Aorta (tissue), 5 donors: ENCODE results near the gene MTHFR. TPM values are rescaled to one million over a fixed set of nuclear protein-coding genes. Genes with fewer than 3 reads are reported as not detected.

Experiments used
- ATAC-seq: fragments of 200-7000 bp; cut with Tn5 transposase; one replicate; pipeline ENCODE4 v1.9.1; 2022; ENCODE audit warnings: moderate library complexity; ENCODE audit not compliant: low FRiP score
- DNase-seq, 2 donors: peaks; one replicate each; pipeline ENCODE4 v3.0.0-alpha.2; 2020
- H3K27ac ChIP-seq, 2 donors: one replicate each; pipeline ENCODE4 v1.5.1; 2013; ENCODE audit warnings: low read length in 2 of 2, mild to moderate bottlenecking in 2 of 2, moderate library complexity in 2 of 2, control low read depth in 1 of 2, inconsistent platforms in 1 of 2, low read depth in 1 of 2
- H3K27me3 ChIP-seq, 2 donors: one replicate each; pipeline ENCODE4 v1.6.1; 2013; ENCODE audit warnings: control low read depth in 1 of 2, low read length in 1 of 2, mild to moderate bottlenecking in 1 of 2, moderate library complexity in 1 of 2; ENCODE audit not compliant: insufficient read depth in 2 of 2, control insufficient read depth in 1 of 2
- H3K36me3 ChIP-seq, 2 donors: one replicate each; pipeline ENCODE4 v1.6.1; 2013; ENCODE audit warnings: control low read depth in 1 of 2, low read length in 1 of 2, mild to moderate bottlenecking in 1 of 2; ENCODE audit not compliant: insufficient read depth in 2 of 2, control insufficient read depth in 1 of 2
- H3K4me1 ChIP-seq, 2 donors: one replicate each; pipeline ENCODE4 v1.6.1; 2013; ENCODE audit warnings: low read length in 2 of 2, control low read depth in 1 of 2, mild to moderate bottlenecking in 1 of 2, moderate library complexity in 1 of 2; ENCODE audit not compliant: insufficient read depth in 2 of 2, control insufficient read depth in 1 of 2
- H3K4me3 ChIP-seq, 2 donors: one replicate each; pipeline ENCODE4 v1.5.1; 2013; ENCODE audit warnings: low read length in 2 of 2, control low read depth in 1 of 2, mild to moderate bottlenecking in 1 of 2
- H3K9me3 ChIP-seq: one replicate; pipeline ENCODE4 v1.6.1; 2013; ENCODE audit warnings: mild to moderate bottlenecking, low read length; ENCODE audit not compliant: control insufficient read depth
- WGBS, 2 donors: extraction: QIAGEN DNeasy Blood & Tissue Kit; methylation state at CpG; one replicate each; pipeline ENCODE4 v1.1.7; 2013; 5-methylcytosine and 5-hydroxymethylcytosine counted together
- intact Hi-C, 2 donors: fragments of 100-400 bp; cut with DNase I; formaldehyde crosslinking; loops; one replicate each; pipeline versions ENCODE4 v1.14.2 to v1.15.0; 2022
- polyA plus RNA-seq, 2 donors: library from polyadenylated mRNA; stranded (reverse); fragments of 200-250 nt; gene quantifications; one replicate each; pipeline ENCODE4 v1.2.3, GENCODE V29; 2013
- total RNA-seq, 2 donors: library from RNA; stranded (reverse); fragmentation: NEBNext Ultra II Directional; extraction: Animal tissue kit (Norgen Biotek cat#: 25700); gene quantifications; one replicate each; pipeline ENCODE4 v1.2.1, GENCODE V29; 2021
- donor health status: healthy with polysubstance abuse.
- donor health status: Bipolar disorder and iron deficiency.
- donor health status: DM: no; HTN: no; CAD: no.
- donor health status: DM: no; HTN: no; CAD: no.
- donor health status: DM: yes; HTN: yes; CAD: no.

The MTHFR gene
- total and polyA plus RNA-seq, 4 donors = 4.6 to 53.0 (median 27.1) TPM

DNA sequence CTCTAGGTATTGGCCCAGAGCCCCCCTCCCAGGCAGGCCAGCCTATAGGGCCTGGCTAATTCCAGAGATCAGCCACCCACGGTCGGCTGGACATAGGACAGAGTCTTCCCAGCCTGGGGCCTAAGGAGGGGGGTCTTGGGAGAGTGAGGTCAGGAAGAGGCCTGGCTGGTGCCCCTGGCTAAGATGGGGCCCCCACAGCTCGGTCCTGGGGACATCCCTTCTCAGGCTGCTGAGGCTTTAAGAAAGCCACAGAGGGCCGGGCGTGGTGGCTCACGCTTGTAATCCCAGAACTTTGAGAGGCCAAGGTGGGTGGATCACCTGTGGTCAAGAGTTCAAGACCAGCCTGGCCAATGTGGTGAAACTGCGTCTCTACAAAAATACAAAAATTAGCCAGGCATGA is 41.2 kb downstream of the MTHFR start:
- WGBS, 2 donors = 89 to 92% methylated on average over 7 of the region's 7 CpGs
- Histone ChIP-seq H3K4me3 (no peak overlapping the region), H3K27ac (no peak overlapping the region), H3K36me3 (no peaks in the 10 kb centered on the region), H3K4me1 (no peaks in the 10 kb centered on the region), H3K27me3 (no peaks in the 10 kb centered on the region), H3K9me3 (no peaks in the 10 kb centered on the region)
- DNase-seq (peak in 1 of 2 donors; percentile 55), ATAC-seq (no peak)
- intact Hi-C loops = no loop called here

DNA sequence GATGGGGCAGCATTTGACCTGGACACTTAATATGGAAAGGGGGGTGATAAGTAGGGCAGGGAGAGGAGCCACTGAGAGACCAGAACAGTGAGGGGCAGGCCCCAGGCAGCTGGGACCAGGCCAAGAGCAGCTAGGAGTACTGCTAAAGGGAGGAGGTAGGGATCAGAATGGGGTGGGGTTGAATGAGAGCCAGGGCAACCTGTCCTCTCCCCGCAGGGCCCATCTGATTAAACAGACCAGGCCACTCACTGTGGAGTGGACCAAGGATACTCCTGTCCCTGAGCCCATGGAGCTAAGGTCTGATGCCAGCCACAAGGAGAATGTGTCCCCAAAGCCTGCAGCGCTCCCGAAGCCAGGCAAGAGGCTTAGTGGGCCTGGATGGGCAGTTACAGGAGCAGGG is 41.6 kb downstream of the MTHFR start:
- DNase-seq (no peak), ATAC-seq (no peak)
- H3K4me1 ChIP-seq = no peaks in the 10 kb centered on the region
- no peaks in the 10 kb centered on the region for H3K36me3 ChIP-seq
- intact Hi-C loops = no loop called here
- H3K27ac ChIP-seq = no peak overlapping the region
- 92 to 93% methylated on average over 3 of the region's 3 CpGs for WGBS, 2 donors
- H3K27me3 ChIP-seq = no peaks in the 10 kb centered on the region
- H3K4me3 ChIP-seq = no peak overlapping the region
- H3K9me3 ChIP-seq = no peaks in the 10 kb centered on the region

DNA sequence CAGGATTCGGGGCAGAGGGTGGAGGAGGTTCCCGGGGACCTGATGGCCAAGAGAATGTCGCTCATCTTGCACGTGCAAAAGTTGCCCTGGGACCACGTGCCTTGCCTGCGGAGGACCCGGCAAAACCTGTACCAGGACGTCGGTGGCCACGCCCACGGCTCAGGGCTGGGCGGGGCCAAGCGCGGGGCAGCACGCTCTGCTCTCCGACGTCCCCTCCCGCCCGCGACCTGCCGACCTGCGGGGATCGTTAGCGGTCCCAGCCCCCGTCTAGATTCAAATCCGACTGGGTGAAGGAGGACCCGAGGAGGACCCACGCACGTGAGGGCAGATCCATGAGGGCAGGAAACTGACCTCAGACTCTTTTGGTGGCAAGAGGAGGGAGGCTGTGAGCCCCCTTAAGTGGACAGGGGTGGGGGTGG is 43.8 kb downstream of the MTHFR start, which contains the start of gene C1orf167:
C1orf167 (plus strand) TSS at position 206 of the 419 bp plus-strand sequence. CDS start 2,208 bp downstream, outside the sequence.
- Histone ChIP-seq H3K36me3 (no peaks in the 10 kb centered on the region), H3K27ac (no peak within 1 kb of the TSS), H3K4me1 (no peaks in the 10 kb centered on the region), H3K27me3 (no peaks in the 10 kb centered on the region), H3K4me3 (no peak within 1 kb of the TSS), H3K9me3 (no peaks in the 10 kb centered on the region)
- no peak for ATAC-seq
- DNase-seq = no peak
- 5 to 6% methylated on average over 29 of the region's 29 CpGs for WGBS, 2 donors
- intact Hi-C loops = no loop called here

GRCh38 chr1:11761285-11761684 is 44.5 kb downstream of the MTHFR start:
- no peaks in the 10 kb centered on the region for H3K4me1 ChIP-seq
- WGBS, 2 donors = 84 to 95% methylated on average over 6 of the region's 6 CpGs
- no peak for DNase-seq
- no peaks in the 10 kb centered on the region for H3K27me3 ChIP-seq
- no peaks in the 10 kb centered on the region for H3K36me3 ChIP-seq
- no peak for ATAC-seq
- intact Hi-C loops = no loop called here
- H3K27ac ChIP-seq = no peak overlapping the region
- H3K9me3 ChIP-seq = no peaks in the 10 kb centered on the region
- no peak overlapping the region for H3K4me3 ChIP-seq

DNA sequence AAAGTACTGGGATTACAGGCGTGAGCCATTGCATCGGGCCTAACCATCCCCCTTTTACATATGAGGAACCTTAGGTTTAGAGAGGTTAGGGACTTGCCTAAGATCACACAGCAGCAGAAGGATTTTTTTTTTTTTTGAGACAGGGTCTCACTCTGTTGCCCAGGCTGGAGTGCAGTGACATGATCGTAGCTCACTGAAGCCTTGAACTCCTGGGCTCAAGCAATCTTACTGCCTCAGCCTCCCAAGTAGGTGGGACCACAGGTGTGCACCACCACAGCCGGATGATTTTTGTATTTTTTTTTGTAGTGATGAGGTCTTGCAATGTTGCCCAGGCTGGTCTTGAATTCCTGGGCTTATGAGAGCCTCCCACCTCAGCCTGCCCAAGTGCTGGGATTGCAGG is 46.0 kb downstream of the MTHFR start:
- no peak overlapping the region for H3K4me3 ChIP-seq
- ATAC-seq (no peak), DNase-seq (no peak)
- H3K4me1 ChIP-seq = no peaks in the 10 kb centered on the region
- H3K9me3 ChIP-seq = no peaks in the 10 kb centered on the region
- intact Hi-C loops = no loop called here
- no peaks in the 10 kb centered on the region for H3K27me3 ChIP-seq
- H3K27ac ChIP-seq = no peak overlapping the region
- no peaks in the 10 kb centered on the region for H3K36me3 ChIP-seq
- 83 to 87% methylated on average over 4 of the region's 4 CpGs for WGBS, 2 donors

DNA sequence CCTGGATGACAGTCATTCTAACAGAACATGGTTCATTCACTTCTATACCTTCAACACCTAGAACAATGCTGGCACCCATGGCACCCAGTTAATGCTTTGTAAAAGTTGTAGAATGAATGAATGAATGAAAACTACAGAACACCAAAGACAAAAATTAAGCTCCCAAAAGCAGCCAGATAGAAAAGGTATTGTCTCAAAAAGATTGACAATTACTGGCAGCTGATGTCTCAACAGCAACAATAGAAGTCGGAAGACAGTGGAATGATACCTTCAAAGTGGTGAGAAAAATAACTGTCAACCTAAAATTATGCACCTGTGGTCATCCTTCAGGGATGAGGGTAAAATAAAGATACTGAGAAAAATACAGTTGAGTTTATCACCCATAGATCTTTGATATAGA is 48.7 kb downstream of the MTHFR start:
- intact Hi-C loops = no loop called here
- Histone ChIP-seq H3K27ac (no peak overlapping the region), H3K27me3 (no peaks in the 10 kb centered on the region), H3K4me3 (no peak overlapping the region), H3K36me3 (no peaks in the 10 kb centered on the region), H3K9me3 (no peaks in the 10 kb centered on the region), H3K4me1 (no peaks in the 10 kb centered on the region)
- DNase-seq (no peak), ATAC-seq (no peak)
- WGBS, 2 donors = 93% methylated on average over 1 of the region's 1 CpG

DNA sequence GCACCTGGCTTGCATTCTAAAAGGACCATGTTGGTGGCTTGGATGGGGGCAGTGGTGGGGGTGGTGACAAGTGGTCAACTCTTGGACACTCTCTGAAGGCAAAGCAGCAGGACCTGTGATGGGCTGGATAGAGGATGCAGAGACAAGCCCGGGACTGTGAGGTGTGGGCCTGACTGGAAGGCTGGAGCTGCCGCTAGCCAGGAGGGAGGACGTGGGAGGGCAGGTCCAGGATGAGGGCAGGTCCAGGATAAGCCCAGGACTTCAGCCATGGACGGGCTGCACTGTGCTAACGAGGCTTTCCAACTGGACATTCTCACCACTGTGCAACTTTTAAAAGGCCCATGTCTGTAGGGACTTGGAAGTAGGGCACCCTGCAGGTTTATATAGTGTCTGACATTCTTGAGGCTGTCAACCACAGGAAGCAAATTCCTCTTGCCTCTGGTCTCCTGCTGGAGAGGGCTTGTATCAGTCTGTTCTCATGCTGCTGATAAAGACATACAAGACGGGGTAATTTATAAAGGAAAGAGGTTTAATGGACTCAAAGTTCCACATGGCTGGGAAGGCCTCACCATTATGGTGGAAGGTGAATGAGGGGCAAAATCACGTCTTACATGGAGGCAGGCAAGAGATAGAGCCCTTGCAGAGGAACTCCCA is 52.1 kb downstream of the MTHFR start:
- Histone ChIP-seq H3K36me3 (peaks cover 0 to 2% of the 10 kb centered on the region in 2 donors), H3K9me3 (no peaks in the 10 kb centered on the region), H3K4me3 (no peak overlapping the region), H3K4me1 (no peaks in the 10 kb centered on the region), H3K27ac (no peak overlapping the region), H3K27me3 (no peaks in the 10 kb centered on the region)
- DNase-seq = no peak
- intact Hi-C loops = no loop called here
- no peak for ATAC-seq
- WGBS, 2 donors = 47 to 52% methylated on average over 7 of the region's 7 CpGs

- no peaks in the 10 kb centered on the region for H3K27me3 ChIP-seq
- no peaks in the 10 kb centered on the region for H3K4me1 ChIP-seq
- ATAC-seq (no peak), DNase-seq (no peak)
- peaks cover 0 to 2% of the 10 kb centered on the region in 2 donors for H3K36me3 ChIP-seq
- WGBS, 2 donors = 46 to 56% methylated on average over 17 of the region's 17 CpGs
- no peaks in the 10 kb centered on the region for H3K9me3 ChIP-seq
- no peak overlapping the region for H3K4me3 ChIP-seq
- intact Hi-C loops = no loop called here
- no peak overlapping the region for H3K27ac ChIP-seq
Measured at GRCh38 chr1:11752359-11753088, 53.2 kb downstream of the MTHFR start.

GRCh38 chr1:11751087-11751486 is 54.7 kb downstream of the MTHFR start:
- DNase-seq = no peak
- no peaks in the 10 kb centered on the region for H3K9me3 ChIP-seq
- ATAC-seq = no peak
- intact Hi-C loops = no loop called here
- no peaks in the 10 kb centered on the region for H3K27me3 ChIP-seq
- H3K4me3 ChIP-seq = no peak overlapping the region
- H3K27ac ChIP-seq = no peak overlapping the region
- 88 to 93% methylated on average over 9 of the region's 9 CpGs for WGBS, 2 donors
- peaks cover 0 to 2% of the 10 kb centered on the region in 2 donors for H3K36me3 ChIP-seq
- no peaks in the 10 kb centered on the region for H3K4me1 ChIP-seq
